Measurements from ENCODE around the gene SGPL1.
A peak's percentile ranks its signal among the peaks of the same experiment; 100 is the strongest.

The SGPL1 gene

GRCh38 chr10:70834021-70834420, 18.3 kb downstream of the SGPL1 start:
- no peak for DNase-seq (ENCODE audit: low read depth, low spot score)
- H3K4me3 ChIP-seq (ENCODE audit: low read length): no peak overlapping the region

GRCh38 chr10:70834441-70835151, 18.8 kb downstream of the SGPL1 start:
- no peak for DNase-seq (ENCODE audit: low read depth, low spot score)

GRCh38 chr10:70836319-70836718, 20.6 kb downstream of the SGPL1 start:
- DNase-seq (ENCODE audit: low read depth, low spot score): no peak
- H3K4me3 ChIP-seq (ENCODE audit: low read length): no peak overlapping the region

More at GRCh38 chr10:70834441-70835151, 18.8 kb downstream of the SGPL1 start:
- H3K4me3 ChIP-seq (ENCODE audit: low read length): no peak overlapping the region

- no peak overlapping the region for H3K4me3 ChIP-seq (ENCODE audit: low read length)
- DNase-seq (ENCODE audit: low read depth, low spot score): no peak
Observed at GRCh38 chr10:70837660-70838059, 21.9 kb downstream of the SGPL1 start.

- DNase-seq (ENCODE audit: low read depth, low spot score): no peak
- H3K4me3 ChIP-seq (ENCODE audit: low read length): no peak overlapping the region
Observed at GRCh38 chr10:70838270-70838805, 22.6 kb downstream of the SGPL1 start.

- DNase-seq (ENCODE audit: low read depth, low spot score): no peak
Observed at GRCh38 chr10:70840836-70841235, 25.1 kb downstream of the SGPL1 start.

GRCh38 chr10:70843333-70843732, 27.6 kb downstream of the SGPL1 start:
- no peak overlapping the region for H3K4me3 ChIP-seq (ENCODE audit: low read length)

More at GRCh38 chr10:70840836-70841235, 25.1 kb downstream of the SGPL1 start:
- H3K4me3 ChIP-seq (ENCODE audit: low read length): no peak overlapping the region

GRCh38 chr10:70843776-70844489, 28.2 kb downstream of the SGPL1 start:
- DNase-seq (ENCODE audit: low read depth, low spot score): no peak

More at GRCh38 chr10:70843333-70843732, 27.6 kb downstream of the SGPL1 start:
- DNase-seq (ENCODE audit: low read depth, low spot score): no peak

GRCh38 chr10:70845256-70845655, 29.5 kb downstream of the SGPL1 start:
- H3K4me3 ChIP-seq (ENCODE audit: low read length): no peak overlapping the region
- no peak for DNase-seq (ENCODE audit: low read depth, low spot score)

More at GRCh38 chr10:70843776-70844489, 28.2 kb downstream of the SGPL1 start:
- H3K4me3 ChIP-seq (ENCODE audit: low read length): no peak overlapping the region

- H3K4me3 ChIP-seq (ENCODE audit: low read length): no peak overlapping the region
- no peak for DNase-seq (ENCODE audit: low read depth, low spot score)
Observed at GRCh38 chr10:70845816-70846215, 30.1 kb downstream of the SGPL1 start.

- no peak for DNase-seq (ENCODE audit: low read depth, low spot score)
- H3K4me3 ChIP-seq (ENCODE audit: low read length): no peak overlapping the region
Observed at GRCh38 chr10:70846795-70847194, 31.0 kb downstream of the SGPL1 start.

- no peak for DNase-seq (ENCODE audit: low read depth, low spot score)
- no peak overlapping the region for H3K4me3 ChIP-seq (ENCODE audit: low read length)
Observed at GRCh38 chr10:70847659-70848360, 32.1 kb downstream of the SGPL1 start.

GRCh38 chr10:70849582-70850016, 33.9 kb downstream of the SGPL1 start:
- DNase-seq (ENCODE audit: low read depth, low spot score): peak; percentile 37
- no peak overlapping the region for H3K4me3 ChIP-seq (ENCODE audit: low read length)

GRCh38 chr10:70850097-70850496, 34.3 kb downstream of the SGPL1 start:
- no peak for DNase-seq (ENCODE audit: low read depth, low spot score)

GRCh38 chr10:70851597-70852475, 36.1 kb downstream of the SGPL1 start:
- DNase-seq (ENCODE audit: low read depth, low spot score): no peak

More at GRCh38 chr10:70850097-70850496, 34.3 kb downstream of the SGPL1 start:
- no peak overlapping the region for H3K4me3 ChIP-seq (ENCODE audit: low read length)

GRCh38 chr10:70853038-70853437, 37.3 kb downstream of the SGPL1 start:
- DNase-seq (ENCODE audit: low read depth, low spot score): no peak
- H3K4me3 ChIP-seq (ENCODE audit: low read length): no peak overlapping the region

More at GRCh38 chr10:70851597-70852475, 36.1 kb downstream of the SGPL1 start:
- no peak overlapping the region for H3K4me3 ChIP-seq (ENCODE audit: low read length)

- no peak for DNase-seq (ENCODE audit: low read depth, low spot score)
- H3K4me3 ChIP-seq (ENCODE audit: low read length): no peak overlapping the region
Observed at GRCh38 chr10:70853457-70853856, 37.7 kb downstream of the SGPL1 start.

GRCh38 chr10:70856454-70856853, 40.7 kb downstream of the SGPL1 start:
- H3K4me3 ChIP-seq (ENCODE audit: low read length): no peak overlapping the region
- DNase-seq (ENCODE audit: low read depth, low spot score): no peak

GRCh38 chr10:70858759-70859158, 43.0 kb downstream of the SGPL1 start:
- DNase-seq (ENCODE audit: low read depth, low spot score): no peak
- no peak overlapping the region for H3K4me3 ChIP-seq (ENCODE audit: low read length)
